Right lobe of liver (tissue), 6 donors: ENCODE results near the gene GNG5. TPM values are rescaled to one million over a fixed set of nuclear protein-coding genes. Genes with fewer than 3 reads are reported as not detected.
"Not testable (repeated sequence)": the region's sequence is repeated elsewhere in the genome, so short reads cannot be mapped to it uniquely, and the experiment has no call there.

Experiments used
- ATAC-seq, 4 donors: fragments of 200-7000 bp; cut with Tn5 transposase; one replicate each; pipeline ENCODE4 v1.9.1; 2020; ENCODE audit warnings: mild to moderate bottlenecking in 4 of 4, moderate library complexity in 4 of 4
- DNase-seq, 3 donors: peaks; one replicate each; pipeline ENCODE4 v3.0.0-alpha.2; 2020
- H3K27ac ChIP-seq, 3 donors: fragments of 200-600 bp; one replicate each; pipeline ENCODE4 v1.8.0; 2022
- H3K27me3 ChIP-seq, 2 donors: fragments of 200-600 bp; one replicate each; pipeline ENCODE4 v1.8.0; 2022
- H3K36me3 ChIP-seq, 4 donors: fragments of 200-600 bp; sonication (generic) in 1 of 4; one replicate each; pipeline versions ENCODE4 v1.5.1 to v1.8.0; 2017 to 2022; ENCODE audit warnings: control low read depth in 1 of 4
- H3K4me1 ChIP-seq, 4 donors: fragments of 200-600 bp; sonication (generic) in 1 of 4; one replicate each; pipeline versions ENCODE4 v1.5.1 to v1.8.0; 2017 to 2022; ENCODE audit warnings: control low read depth in 1 of 4
- H3K4me3 ChIP-seq, 3 donors: fragments of 200-600 bp; one replicate each; pipeline ENCODE4 v1.8.0; 2022
- H3K9me3 ChIP-seq, 4 donors: fragments of 200-600 bp; sonication (generic) in 1 of 4; one replicate each; pipeline versions ENCODE4 v1.5.1 to v1.8.0; 2017 to 2022; ENCODE audit warnings: control low read depth in 1 of 4
- CTCF ChIP-seq, 4 donors: fragments of 200-600 bp in 3 of 4; fragments of 450-650 bp in 1 of 4; IDR thresholded peaks; one replicate each; pipeline versions ENCODE4 v1.5.1 to v1.8.0; 2016 to 2022; ENCODE audit warnings: antibody characterized with exemption in 4 of 4, mild to moderate bottlenecking in 2 of 4
- POLR2A ChIP-seq: fragments of 450-650 bp; IDR thresholded peaks from one replicate; pipeline ENCODE4 v1.6.1; 2017; ENCODE audit warnings: antibody characterized with exemption, mild to moderate bottlenecking
- WGBS: methylation state at CpG from one replicate; pipeline ENCODE4 v1.1.6; 2018; ENCODE audit warnings: low coverage, low lambda C conversion rate; ENCODE audit not compliant: insufficient coverage; ENCODE audit errors: missing lambda C conversion rate; 5-methylcytosine and 5-hydroxymethylcytosine counted together
- intact Hi-C, 2 donors: fragments of 100-400 bp; cut with DNase I; formaldehyde crosslinking; loops; one replicate each; pipeline versions ENCODE4 v1.11.2 to v1.14.1; 2022
- total RNA-seq, 6 experiments: library from RNA; depleted of rRNA in 2 of 6; stranded (reverse); fragments of >200 nt in 2 of 6; fragmentation: NEBNext Ultra II Directional in 3 of 6; extraction: Animal tissue kit (Norgen Biotek cat#: 25700) in 3 of 6; gene quantifications; one replicate each; pipeline versions ENCODE4 v1.1.0 to v1.2.4, GENCODE V29; 2016 to 2023
- donor health status: DM: no; HTN: yes; CAD: no.
- donor health status: DM: no; HTN: no; CAD: no.
- donor health status: DM: no; HTN: no; CAD: no.
- donor health status: DM: no; HTN: yes; CAD: no.
- donor health status: DM: no; HTN: yes; CAD: no.

GNG5 gene
- total RNA-seq, 6 experiments from 2014 or later = 44.5 to 85.0 (median 54.6) TPM

GRCh38 chr1:84510165-84510564 is 3.8 kb upstream of the GNG5 start:
- TF ChIP-seq POLR2A (no peak), CTCF (IDR thresholded peaks at IDR 0.05) (no peak)
- Histone ChIP-seq H3K36me3 (no peaks in the 10 kb centered on the region), H3K4me1 (peaks cover 0 to 10% (median 0%) of the 10 kb centered on the region in 4 donors), H3K27ac (no peak overlapping the region), H3K27me3 (no peaks in the 10 kb centered on the region), H3K4me3 (no peak overlapping the region), H3K9me3 (no peaks in the 10 kb centered on the region)
- intact Hi-C loops = no loop called here
- no peak for DNase-seq
- whole genome bisulfite sequencing = 75% methylated on average over 2 of the region's 2 CpGs
- no peak for ATAC-seq

- Histone ChIP-seq H3K36me3 (no peaks in the 10 kb centered on the region), H3K4me3 (no peak overlapping the region), H3K9me3 (no peaks in the 10 kb centered on the region), H3K27ac (no peak overlapping the region), H3K27me3 (no peaks in the 10 kb centered on the region), H3K4me1 (peaks cover 0 to 16% (median under 1%) of the 10 kb centered on the region in 4 donors)
- intact Hi-C loops = loop anchor here in 1 of 2 donors (10.0 kb wide), 1 partner anchor 66 kb away; the partner anchor contains the start of gene CTBS
- no peak for DNase-seq
- no peak for ATAC-seq
- TF ChIP-seq CTCF (IDR thresholded peaks at IDR 0.05) (no peak), POLR2A (no peak)
- WGBS = 100% methylated on average over 4 of the region's 4 CpGs
These were observed 2.6 kb upstream of the GNG5 start for GRCh38 chr1:84509029-84509428.

GRCh38 chr1:84508510-84508909 is 2.1 kb upstream of the GNG5 start:
- H3K36me3 ChIP-seq = no peaks in the 10 kb centered on the region
- peaks cover 0 to 21% (median 4%) of the 10 kb centered on the region in 4 donors for H3K4me1 ChIP-seq
- TF ChIP-seq CTCF (IDR thresholded peaks at IDR 0.05) (no peak), POLR2A (no peak)
- no peak overlapping the region for H3K4me3 ChIP-seq
- no peak for ATAC-seq
- peak overlapping the region in 1 of 3 donors; percentile 21 for H3K27ac ChIP-seq
- intact Hi-C loops = loop anchor here in 1 of 2 donors (10.0 kb wide), 1 partner anchor 66 kb away; the partner anchor contains the start of gene CTBS
- DNase-seq = no peak
- 42% methylated on average over 1 of the region's 1 CpG for WGBS
- H3K9me3 ChIP-seq = no peaks in the 10 kb centered on the region
- no peaks in the 10 kb centered on the region for H3K27me3 ChIP-seq

- not testable (repeated sequence) for ATAC-seq, H3K36me3 ChIP-seq, H3K9me3 ChIP-seq, DNase-seq, H3K27me3 ChIP-seq, H3K4me3 ChIP-seq
- intact Hi-C loops = loop anchor here in 1 of 2 donors (10.0 kb wide), 1 partner anchor 67 kb away; the partner anchor contains the start of gene CTBS
- WGBS = 100% methylated on average over 11 of the region's 14 CpGs
- H3K4me1 ChIP-seq = peaks cover 0 to 28% (median 6%) of the 10 kb centered on the region in 4 donors
- H3K27ac ChIP-seq = peak overlapping the region in 1 of 3 donors; percentile 21
These were observed 1.5 kb upstream of the GNG5 start for GRCh38 chr1:84507887-84508286.

GRCh38 chr1:84506729-84507453 is 510 bp upstream of the GNG5 start:
- Histone ChIP-seq H3K27me3 (no peaks in the 10 kb centered on the region), H3K9me3 (no peaks in the 10 kb centered on the region), H3K4me1 (peaks cover 0 to 36% (median 6%) of the 10 kb centered on the region in 4 donors), H3K4me3 (peak overlapping the region; percentile 68 to 90 (median 85)), H3K27ac (peak overlapping the region; percentile 97 to 99 (median 98)), H3K36me3 (no peaks in the 10 kb centered on the region)
- WGBS = 7% methylated on average over 24 of the region's 26 CpGs
- intact Hi-C loops = loop anchor here in 1 of 2 donors (10.0 kb wide), 1 partner anchor 68 kb away; the partner anchor contains the start of gene CTBS
- DNase-seq (no peak), ATAC-seq (no peak)
- TF ChIP-seq CTCF (IDR thresholded peaks at IDR 0.05) (no peak), POLR2A (no peak)
